Karpas-422 (cell line): ENCODE measurements around the gene GNPAT. TPM values are rescaled to one million over a fixed set of nuclear protein-coding genes. Genes with fewer than 3 reads are reported as not detected.

Experiments used
- DNase-seq: peaks from one replicate; pipeline ENCODE4 v3.0.0-alpha.2; 2015
- H2AFZ ChIP-seq: fragments of 200-600 bp; sonication (generic); 2 replicates; pipeline ENCODE4 v1.6.1; 2014; ENCODE audit warnings: antibody characterized with exemption, low read length, mixed read lengths
- H3K27ac ChIP-seq: fragments of 200-600 bp; sonication (generic); 2 replicates; pipeline ENCODE4 v1.5.1; 2014; ENCODE audit warnings: mild to moderate bottlenecking, low read length, moderate library complexity
- H3K27me3 ChIP-seq: fragments of 200-600 bp; sonication (generic); 2 replicates; pipeline ENCODE4 v1.6.1; 2014; ENCODE audit warnings: low read length, mixed read lengths
- H3K36me3 ChIP-seq: fragments of 200-600 bp; sonication (generic); 2 replicates; pipeline ENCODE4 v1.6.1; 2014; ENCODE audit warnings: low read length, mixed read lengths; ENCODE audit not compliant: insufficient read depth
- H3K4me1 ChIP-seq: fragments of 200-600 bp; sonication (generic); 2 replicates; pipeline ENCODE4 v1.6.1; 2014; ENCODE audit warnings: mild to moderate bottlenecking, low read length, mixed read lengths
- H3K4me2 ChIP-seq: fragments of 200-600 bp; sonication (generic); 2 replicates; pipeline ENCODE4 v1.6.1; 2014; ENCODE audit warnings: low read length, low read depth, mild to moderate bottlenecking; ENCODE audit not compliant: poor library complexity, severe bottlenecking
- H3K4me3 ChIP-seq: fragments of 200-600 bp; sonication (generic); 2 replicates; pipeline ENCODE4 v1.5.1; 2014; ENCODE audit warnings: mild to moderate bottlenecking, antibody characterized with exemption, low read length, mixed read lengths
- H3K79me2 ChIP-seq: fragments of 200-600 bp; sonication (generic); 2 replicates; pipeline ENCODE4 v1.6.1; 2014; ENCODE audit warnings: mild to moderate bottlenecking, low read length, mixed read lengths
- H3K9ac ChIP-seq: fragments of 200-600 bp; sonication (generic); 2 replicates; pipeline ENCODE4 v1.6.0; 2014; ENCODE audit warnings: low read length
- H3K9me2 ChIP-seq: fragments of 200-600 bp; sonication (generic), shearing (Covaris generic); replicated peaks from 2 replicates; pipeline ENCODE4 v1.6.0; 2014; ENCODE audit warnings: mild to moderate bottlenecking, low read length, moderate library complexity; ENCODE audit not compliant: insufficient read depth
- H3K9me3 ChIP-seq: fragments of 300-700, 200-600 bp; sonication (generic); 2 replicates; pipeline ENCODE4 v1.6.1; 2014; ENCODE audit warnings: low read length, mixed read lengths
- H4K20me1 ChIP-seq: fragments of 200-600 bp; sonication (generic); 2 replicates; pipeline ENCODE4 v1.6.1; 2014; ENCODE audit warnings: mild to moderate bottlenecking, antibody characterized with exemption, low read length, low read depth; ENCODE audit not compliant: insufficient read depth
- total RNA-seq: library from RNA; depleted of rRNA; stranded (reverse); fragments of >200 nt; shearing (Covaris generic); gene quantifications from 2 replicates; pipeline ENCODE4 v1.2.3, GENCODE V29; 2014; ENCODE audit warnings: low replicate concordance

GNPAT gene
- total RNA-seq, 1 experiment from 2014 or later = 36.0 TPM

DNA sequence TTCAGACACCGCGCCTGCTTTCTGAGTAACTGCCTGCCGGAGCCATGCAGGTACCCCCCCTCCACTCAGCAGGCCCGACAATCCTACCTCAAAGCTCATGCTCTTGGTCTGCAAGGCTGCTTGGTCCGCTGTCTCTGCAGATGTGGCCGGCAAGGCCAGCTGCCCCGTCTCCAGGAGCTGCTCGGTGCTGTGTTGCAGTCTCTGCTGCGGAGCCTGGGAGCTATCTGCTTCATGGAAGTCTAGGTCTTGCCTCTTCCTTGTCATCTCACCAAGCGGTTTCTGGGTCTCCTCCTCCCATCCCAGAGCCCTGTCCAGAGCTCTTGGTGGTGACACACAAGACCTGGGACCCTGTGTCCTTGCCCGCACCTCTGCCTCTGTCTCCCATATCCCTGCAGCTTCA lies 24.0 kb upstream of the GNPAT start:
- H3K79me2 ChIP-seq = no peaks in the 10 kb centered on the region
- no peak overlapping the region for H3K9ac ChIP-seq
- H3K9me3 ChIP-seq = no peaks in the 10 kb centered on the region
- no peaks in the 10 kb centered on the region for H3K27me3 ChIP-seq
- H3K36me3 ChIP-seq = no peaks in the 10 kb centered on the region
- no peaks in the 10 kb centered on the region for H4K20me1 ChIP-seq
- H3K9me2 ChIP-seq = no peaks in the 10 kb centered on the region
- no peak overlapping the region for H2AFZ ChIP-seq
- no peak overlapping the region for H3K4me3 ChIP-seq
- H3K4me2 ChIP-seq = no peak overlapping the region
- no peak overlapping the region for H3K27ac ChIP-seq
- DNase-seq = no peak
- H3K4me1 ChIP-seq = peaks cover 19% of the 10 kb centered on the region

DNA sequence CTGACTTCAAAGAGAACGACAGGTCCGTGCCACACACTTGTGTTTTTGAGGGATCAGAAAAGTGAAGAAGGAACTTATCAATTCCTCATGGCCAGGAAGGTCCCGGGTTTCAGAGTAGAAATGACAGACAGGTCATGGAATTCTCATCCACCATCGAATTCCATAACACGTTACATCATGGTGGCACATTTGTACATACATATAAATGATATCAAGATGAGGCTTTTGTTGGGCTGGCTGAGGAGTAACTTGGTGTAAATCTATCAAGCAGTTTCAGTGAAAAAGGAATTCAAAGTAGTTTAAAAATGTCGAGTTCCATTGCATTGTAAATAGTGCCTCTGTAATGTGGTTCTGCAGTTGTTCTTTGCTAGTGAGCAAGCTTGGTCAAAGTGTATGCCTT lies 22.9 kb upstream of the GNPAT start:
- Histone ChIP-seq H3K79me2 (no peaks in the 10 kb centered on the region), H3K4me1 (peaks cover 19% of the 10 kb centered on the region), H4K20me1 (no peaks in the 10 kb centered on the region), H3K4me3 (no peak overlapping the region), H3K27me3 (no peaks in the 10 kb centered on the region), H3K9me3 (no peaks in the 10 kb centered on the region), H3K27ac (no peak overlapping the region), H3K4me2 (no peak overlapping the region), H3K9ac (no peak overlapping the region), H3K36me3 (no peaks in the 10 kb centered on the region), H2AFZ (no peak overlapping the region), H3K9me2 (no peaks in the 10 kb centered on the region)
- DNase-seq = no peak

DNA sequence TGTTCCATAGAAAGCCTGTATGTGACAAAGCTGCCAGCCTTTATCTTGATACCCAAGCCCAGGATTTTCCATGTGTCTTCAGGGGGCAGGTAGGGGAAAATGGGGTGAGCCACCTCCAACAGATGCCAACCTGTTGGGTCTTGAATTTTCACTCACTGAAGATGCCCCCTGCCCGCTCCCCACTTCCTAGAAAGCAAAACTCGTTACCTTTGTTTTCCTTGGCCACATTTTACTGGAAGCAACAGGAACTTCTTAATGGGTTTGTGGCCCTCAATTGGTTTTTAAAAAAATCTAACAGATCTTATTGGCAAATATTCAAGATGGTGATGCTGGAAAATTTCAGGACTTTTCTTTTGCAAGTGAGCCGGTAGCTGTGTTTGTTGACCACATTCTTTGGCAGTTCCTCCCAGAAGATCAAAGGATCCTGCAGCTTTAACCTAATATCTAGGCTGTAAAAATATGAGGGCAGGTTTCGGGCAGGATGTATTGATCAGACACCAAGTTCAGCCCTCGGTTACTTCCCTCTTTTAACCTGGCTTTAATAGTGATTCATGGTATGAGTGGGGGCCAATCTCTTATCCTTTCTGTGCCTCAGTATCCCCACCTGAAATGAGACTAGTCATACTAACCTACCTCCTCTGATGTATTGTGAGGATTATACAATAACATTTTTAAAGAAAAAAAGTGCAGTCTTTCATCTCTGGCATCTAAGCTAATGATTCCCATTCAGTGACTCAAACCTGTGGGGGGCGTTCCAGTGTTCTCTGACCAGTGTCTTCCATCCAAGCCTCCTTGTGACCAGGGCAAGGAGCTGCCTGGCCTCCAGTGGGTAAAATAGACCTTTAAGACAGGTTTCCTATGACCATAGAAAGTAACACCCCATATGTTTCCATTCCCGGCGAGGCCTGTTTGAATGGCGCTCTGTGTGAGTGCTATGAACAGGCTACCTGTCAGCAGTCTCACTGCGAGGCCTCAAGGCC lies 21.3 kb upstream of the GNPAT start:
- Histone ChIP-seq H3K36me3 (peaks cover 3% of the 10 kb centered on the region; the same call in 1 of the 2 replicates), H3K9ac (no peak overlapping the region), H3K27me3 (no peaks in the 10 kb centered on the region), H3K79me2 (no peaks in the 10 kb centered on the region), H3K9me2 (no peaks in the 10 kb centered on the region), H2AFZ (no peak overlapping the region), H3K4me1 (peaks cover 18% of the 10 kb centered on the region), H3K9me3 (no peaks in the 10 kb centered on the region), H3K4me2 (no peak overlapping the region), H3K4me3 (no peak overlapping the region), H3K27ac (no peak overlapping the region), H4K20me1 (no peaks in the 10 kb centered on the region)
- DNase-seq = no peak

DNA sequence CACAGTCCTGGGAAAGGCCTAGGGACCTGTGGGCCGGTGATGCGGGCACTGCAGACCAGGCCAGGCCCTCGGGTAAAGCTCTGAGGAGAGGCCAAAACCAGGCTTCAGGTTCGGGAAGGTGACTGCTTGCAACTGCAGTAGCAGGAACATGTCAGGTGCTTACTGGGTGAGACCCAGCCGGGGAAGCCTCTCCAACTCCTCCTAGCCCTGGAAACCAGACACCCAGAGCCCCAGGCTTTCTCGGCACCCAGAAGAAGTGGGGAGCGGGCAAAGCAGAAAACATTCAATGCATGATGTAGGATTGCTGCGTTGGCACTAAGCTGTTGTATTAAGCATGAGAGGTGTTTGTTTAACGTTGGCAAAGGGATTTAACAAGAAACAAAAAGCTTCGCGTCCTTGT lies 20.2 kb upstream of the GNPAT start:
- Histone ChIP-seq H3K9me3 (no peaks in the 10 kb centered on the region), H4K20me1 (no peaks in the 10 kb centered on the region), H3K9ac (no peak overlapping the region), H3K27ac (no peak overlapping the region), H3K79me2 (no peaks in the 10 kb centered on the region), H3K9me2 (no peaks in the 10 kb centered on the region), H3K27me3 (no peaks in the 10 kb centered on the region), H3K36me3 (peaks cover 9% of the 10 kb centered on the region; the same call in 1 of the 2 replicates), H3K4me1 (peaks cover 7% of the 10 kb centered on the region), H2AFZ (no peak overlapping the region), H3K4me3 (no peak overlapping the region), H3K4me2 (no peak overlapping the region)
- no peak for DNase-seq

DNA sequence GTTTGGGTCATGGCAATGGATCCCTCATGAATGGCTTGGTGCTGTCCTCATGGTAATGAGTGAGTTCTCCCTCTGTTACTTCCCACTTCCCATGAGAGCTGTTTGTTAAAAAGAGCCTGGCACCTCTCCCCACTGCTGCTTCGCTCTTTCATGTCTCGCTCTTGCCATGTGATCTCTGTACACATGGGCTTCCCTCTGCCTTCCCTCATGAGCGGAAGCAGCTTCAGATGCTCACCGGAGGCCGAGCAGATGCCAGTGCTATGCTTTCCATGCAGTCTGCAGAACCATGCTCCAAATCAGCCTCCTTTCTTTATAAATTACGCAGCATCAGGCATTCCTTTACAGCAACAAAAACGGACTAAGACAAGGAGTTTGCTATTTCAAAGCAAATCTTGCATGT lies 14.9 kb upstream of the GNPAT start:
- Histone ChIP-seq H3K4me1 (no peaks in the 10 kb centered on the region), H3K9ac (no peak overlapping the region), H3K9me3 (no peaks in the 10 kb centered on the region), H3K27me3 (no peaks in the 10 kb centered on the region), H4K20me1 (no peaks in the 10 kb centered on the region), H3K4me3 (no peak overlapping the region), H2AFZ (no peak overlapping the region), H3K9me2 (no peaks in the 10 kb centered on the region), H3K4me2 (no peak overlapping the region), H3K36me3 (peaks cover 35% of the 10 kb centered on the region; the same call in 1 of the 2 replicates), H3K79me2 (peaks cover 24% of the 10 kb centered on the region), H3K27ac (no peak overlapping the region)
- no peak for DNase-seq

DNA sequence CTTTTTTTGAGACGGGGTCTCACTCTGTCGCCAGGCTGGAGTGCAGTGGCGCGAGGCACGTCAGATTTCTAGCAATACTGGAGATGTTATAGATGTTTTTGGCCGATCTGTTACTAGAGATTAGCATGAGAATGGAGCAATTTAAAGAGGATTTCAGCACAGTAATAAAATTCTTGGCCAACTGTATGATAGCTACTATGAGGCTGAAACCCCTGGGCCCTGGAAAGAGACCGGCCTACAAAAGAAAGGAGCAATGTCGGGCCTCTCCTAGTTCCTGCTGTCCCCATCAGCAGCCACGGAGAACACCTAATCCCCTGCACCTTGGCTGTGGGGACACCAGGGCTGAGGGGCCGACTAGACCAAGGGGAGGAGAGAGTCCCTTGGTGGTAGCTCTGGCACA lies 9.5 kb upstream of the GNPAT start:
- peaks cover 71% of the 10 kb centered on the region for H3K79me2 ChIP-seq
- H3K27ac ChIP-seq = no peak overlapping the region
- no peaks in the 10 kb centered on the region for H3K27me3 ChIP-seq
- no peaks in the 10 kb centered on the region for H3K9me3 ChIP-seq
- no peak overlapping the region for H3K4me3 ChIP-seq
- no peak overlapping the region for H2AFZ ChIP-seq
- DNase-seq = no peak
- no peak overlapping the region for H3K4me2 ChIP-seq
- H3K36me3 ChIP-seq = peaks cover 28% of the 10 kb centered on the region; the same call in 1 of the 2 replicates
- peaks cover 7% of the 10 kb centered on the region for H3K4me1 ChIP-seq
- no peaks in the 10 kb centered on the region for H3K9me2 ChIP-seq
- H4K20me1 ChIP-seq = no peaks in the 10 kb centered on the region
- no peak overlapping the region for H3K9ac ChIP-seq

DNA sequence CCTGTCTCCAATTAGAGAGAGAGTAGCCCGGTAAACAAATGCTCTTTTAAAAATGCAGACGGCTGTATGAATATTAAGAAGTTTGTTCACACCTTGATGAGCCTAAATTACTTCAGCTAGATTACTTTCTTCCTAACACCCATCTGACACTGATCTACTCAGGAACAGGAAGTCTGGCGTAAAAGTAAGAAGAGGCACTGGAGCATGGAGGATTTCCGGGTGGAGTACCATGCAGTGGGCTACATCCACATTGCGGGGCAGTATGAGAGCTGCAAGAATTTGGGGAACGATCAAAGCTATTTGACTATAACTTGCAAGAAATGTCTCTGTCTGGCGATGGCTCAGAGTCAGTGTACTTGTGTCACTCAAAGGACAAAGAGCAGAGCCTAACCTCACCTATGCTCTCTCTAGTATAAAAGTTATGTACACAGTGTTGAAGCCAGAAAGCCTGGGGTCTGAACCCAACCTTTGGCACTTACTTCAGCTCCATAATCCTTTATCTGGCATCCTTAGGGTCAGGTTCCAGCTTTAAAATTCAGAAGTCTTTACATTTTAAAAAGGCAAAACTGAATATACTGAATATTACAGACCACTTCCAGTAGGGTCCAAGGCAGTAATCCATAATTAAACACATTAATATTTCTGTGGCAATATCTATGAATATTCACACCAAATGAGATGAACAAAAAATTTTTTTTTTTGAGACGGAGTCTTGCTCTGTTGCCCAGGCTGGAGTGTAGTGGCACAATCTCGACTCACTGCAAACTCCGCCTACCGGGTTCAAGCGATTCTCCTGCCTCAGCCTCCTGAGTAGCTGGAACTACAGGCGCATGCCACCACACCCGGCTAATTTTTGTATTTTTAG lies 7.9 kb upstream of the GNPAT start:
- Histone ChIP-seq H3K9ac (no peak overlapping the region), H3K9me2 (no peaks in the 10 kb centered on the region), H3K4me3 (no peak overlapping the region), H3K27me3 (no peaks in the 10 kb centered on the region), H3K36me3 (peaks cover 27% of the 10 kb centered on the region; the same call in 1 of the 2 replicates), H3K79me2 (peaks cover 81% of the 10 kb centered on the region), H4K20me1 (no peaks in the 10 kb centered on the region), H3K4me1 (peaks cover 7% of the 10 kb centered on the region), H3K4me2 (no peak overlapping the region), H3K27ac (no peak overlapping the region), H3K9me3 (no peaks in the 10 kb centered on the region), H2AFZ (no peak overlapping the region)
- no peak for DNase-seq
